Thyroid gland (tissue), 4 donors: Measurements from ENCODE around the gene NXF1. TPM values are rescaled to one million over a fixed set of nuclear protein-coding genes. Genes with fewer than 3 reads are reported as not detected.

Source experiments
- DNase-seq, 2 donors: peaks; one replicate each; pipeline ENCODE4 v3.0.0-alpha.2; 2019
- H3K27ac ChIP-seq, 3 donors: fragments of 200-600 bp; sonication (generic); 1 replicate in 2 of 3; 2 replicates in 1 of 3; pipeline ENCODE4 v1.5.1; 2016 to 2019; ENCODE audit warnings: mild to moderate bottlenecking in 1 of 3, moderate library complexity in 1 of 3
- H3K27me3 ChIP-seq: fragments of 200-600 bp; sonication (generic); one replicate; pipeline ENCODE4 v1.5.1; 2019
- H3K36me3 ChIP-seq, 2 donors: fragments of 200-600 bp; sonication (generic); one replicate each; pipeline ENCODE4 v1.5.1; 2016 to 2019
- H3K4me1 ChIP-seq, 2 donors: fragments of 200-600 bp; sonication (generic); one replicate each; pipeline ENCODE4 v1.5.1; 2017 to 2019
- H3K4me3 ChIP-seq, 3 donors: fragments of 200-600 bp; sonication (generic); replicated peaks in 1 of 3; 1 replicate in 2 of 3; 2 replicates in 1 of 3; pipeline ENCODE4 v1.5.1; 2016; ENCODE audit warnings: mild to moderate bottlenecking in 1 of 3
- H3K9me3 ChIP-seq: fragments of 200-600 bp; sonication (generic); one replicate; pipeline ENCODE4 v1.5.1; 2017
- POLR2A ChIP-seq, 2 donors: fragments of 450-650 bp; IDR thresholded peaks; one replicate each; pipeline ENCODE4 v1.6.1; 2017; ENCODE audit warnings: antibody characterized with exemption in 2 of 2, mild to moderate bottlenecking in 2 of 2, moderate library complexity in 1 of 2
- WGBS, 2 donors: methylation state at CpG; one replicate each; pipeline ENCODE4 v1.1.5; 2017; 5-methylcytosine and 5-hydroxymethylcytosine counted together
- intact Hi-C: fragments of 100-400 bp; cut with DNase I; formaldehyde crosslinking; loops from one replicate; pipeline ENCODE4 v1.15.1; 2023
- total RNA-seq, 4 donors: library from RNA; depleted of rRNA; stranded (reverse); fragments of >200 nt; gene quantifications; one replicate each; pipeline ENCODE4 v1.2.3, GENCODE V29; 2016
- TF ChIP-seq, protein P1 (sequence below), 6 experiments: fragments of 200-600 bp in 3 of 6; fragments of 450-650 bp in 3 of 6; sonication (generic) in 3 of 6; IDR thresholded peaks; one replicate each; pipeline ENCODE4 v1.5.1; 2016 to 2019; ENCODE audit warnings: antibody characterized with exemption in 6 of 6, mild to moderate bottlenecking in 2 of 6, inconsistent platforms in 1 of 6, moderate library complexity in 1 of 6

The NXF1 gene
- total RNA-seq, 4 donors from 2014 or later: 56.8 to 83.7 (median 80.9) TPM

DNA sequence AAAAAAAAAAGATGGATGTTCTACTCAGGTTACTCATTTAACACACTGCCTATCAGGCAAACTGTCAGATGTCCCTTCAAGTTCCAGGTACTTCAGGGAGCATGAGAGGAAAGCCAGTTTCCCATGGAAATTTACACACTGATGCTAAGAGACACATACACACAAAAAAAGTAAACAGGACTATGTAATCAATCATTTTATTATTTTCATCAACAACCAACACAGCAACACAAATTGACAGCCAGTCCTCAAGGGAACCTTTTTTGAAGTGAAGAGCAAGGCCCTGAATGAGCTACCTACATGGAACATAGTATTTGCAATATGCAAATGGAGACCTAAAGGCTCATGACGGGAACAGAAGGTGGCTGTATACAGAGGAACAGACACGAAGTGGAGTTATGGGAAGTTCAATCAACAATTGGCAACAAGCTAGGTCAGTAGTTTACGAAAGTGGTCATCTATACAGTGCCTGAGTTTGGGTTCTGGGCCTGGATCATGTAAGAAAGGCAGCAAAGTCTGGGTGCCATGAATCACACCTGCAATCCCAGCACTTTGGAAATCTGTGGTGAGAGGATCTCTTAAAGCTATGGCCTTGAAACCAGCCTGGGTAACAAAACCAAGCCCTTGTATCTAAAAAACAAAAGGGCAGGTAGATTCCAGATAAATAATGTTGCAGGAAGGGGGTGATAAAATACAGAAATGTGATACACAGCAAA lies 46.7 kb upstream of the NXF1 start:
- Histone ChIP-seq H3K9me3 (no peaks in the 10 kb centered on the region), H3K27ac (no peak overlapping the region)
- intact Hi-C loops: no loop called here

GRCh38 chr11:62850911-62851806 lies 45.9 kb upstream of the NXF1 start:
- H3K9me3 ChIP-seq: no peaks in the 10 kb centered on the region
- TF ChIP-seq, protein P1, sequence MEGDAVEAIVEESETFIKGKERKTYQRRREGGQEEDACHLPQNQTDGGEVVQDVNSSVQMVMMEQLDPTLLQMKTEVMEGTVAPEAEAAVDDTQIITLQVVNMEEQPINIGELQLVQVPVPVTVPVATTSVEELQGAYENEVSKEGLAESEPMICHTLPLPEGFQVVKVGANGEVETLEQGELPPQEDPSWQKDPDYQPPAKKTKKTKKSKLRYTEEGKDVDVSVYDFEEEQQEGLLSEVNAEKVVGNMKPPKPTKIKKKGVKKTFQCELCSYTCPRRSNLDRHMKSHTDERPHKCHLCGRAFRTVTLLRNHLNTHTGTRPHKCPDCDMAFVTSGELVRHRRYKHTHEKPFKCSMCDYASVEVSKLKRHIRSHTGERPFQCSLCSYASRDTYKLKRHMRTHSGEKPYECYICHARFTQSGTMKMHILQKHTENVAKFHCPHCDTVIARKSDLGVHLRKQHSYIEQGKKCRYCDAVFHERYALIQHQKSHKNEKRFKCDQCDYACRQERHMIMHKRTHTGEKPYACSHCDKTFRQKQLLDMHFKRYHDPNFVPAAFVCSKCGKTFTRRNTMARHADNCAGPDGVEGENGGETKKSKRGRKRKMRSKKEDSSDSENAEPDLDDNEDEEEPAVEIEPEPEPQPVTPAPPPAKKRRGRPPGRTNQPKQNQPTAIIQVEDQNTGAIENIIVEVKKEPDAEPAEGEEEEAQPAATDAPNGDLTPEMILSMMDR (IDR thresholded peaks at IDR 0.05): no peak
- no peak overlapping the region for H3K27ac ChIP-seq
- DNase-seq: no peak
- intact Hi-C loops: no loop called here
- no peaks in the 10 kb centered on the region for H3K27me3 ChIP-seq
- peaks cover 25 to 26% of the 10 kb centered on the region in 2 donors for H3K36me3 ChIP-seq
- H3K4me1 ChIP-seq: peaks cover 11 to 14% of the 10 kb centered on the region in 2 donors
- WGBS, 2 donors: 70 to 75% methylated on average over 14 of the region's 15 CpGs
- H3K4me3 ChIP-seq: no peak overlapping the region

More for the DNA sequence above, 46.7 kb upstream of the NXF1 start:
- Histone ChIP-seq H3K36me3 (peaks cover 25 to 26% of the 10 kb centered on the region in 2 donors), H3K27me3 (no peaks in the 10 kb centered on the region), H3K4me3 (no peak overlapping the region), H3K4me1 (peaks cover 11 to 20% of the 10 kb centered on the region in 2 donors)
- TF ChIP-seq, protein P1 (IDR thresholded peaks at IDR 0.05): no peak
- TF ChIP-seq POLR2A (IDR thresholded peaks at IDR 0.05): no peak
- DNase-seq: no peak
- 55 to 74% methylated on average over 3 of the region's 3 CpGs for WGBS, 2 donors

DNA sequence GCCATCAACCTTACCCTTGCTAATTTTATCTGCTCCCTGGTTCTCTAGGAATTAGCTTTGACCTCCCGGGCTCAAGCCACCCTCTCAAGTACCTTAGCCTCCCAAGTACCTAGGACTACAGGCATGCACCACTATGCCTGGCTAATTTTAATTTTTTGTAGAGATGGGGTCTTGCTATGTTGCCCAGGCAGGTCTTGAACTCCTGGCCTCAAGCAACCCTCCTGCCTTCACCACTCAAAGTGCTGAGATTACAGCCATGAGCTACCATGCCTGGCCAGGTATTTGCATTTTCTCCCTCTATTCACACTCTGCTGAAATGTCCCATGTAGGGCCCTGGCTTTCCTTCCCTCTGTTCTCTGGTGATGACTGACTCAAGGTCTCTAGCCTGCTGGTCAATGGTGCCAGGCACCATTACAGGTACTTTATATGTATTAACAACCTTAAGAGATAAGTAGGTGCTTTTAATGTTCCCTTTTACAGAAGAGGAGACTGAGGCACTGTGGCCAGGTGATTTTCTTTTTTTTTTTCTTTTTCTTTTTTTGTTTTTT lies 42.6 kb upstream of the NXF1 start:
- Histone ChIP-seq H3K4me1 (no peaks in the 10 kb centered on the region), H3K36me3 (peaks cover 12 to 15% of the 10 kb centered on the region in 2 donors), H3K27me3 (no peaks in the 10 kb centered on the region), H3K4me3 (no peak overlapping the region), H3K9me3 (no peaks in the 10 kb centered on the region), H3K27ac (no peak overlapping the region)
- no peak for DNase-seq
- TF ChIP-seq, protein P1 (IDR thresholded peaks at IDR 0.05): no peak
- no peak for TF ChIP-seq POLR2A (IDR thresholded peaks at IDR 0.05)
- intact Hi-C loops: no loop called here
- WGBS, 2 donors: 86 to 94% methylated on average over 1 of the region's 1 CpG

DNA sequence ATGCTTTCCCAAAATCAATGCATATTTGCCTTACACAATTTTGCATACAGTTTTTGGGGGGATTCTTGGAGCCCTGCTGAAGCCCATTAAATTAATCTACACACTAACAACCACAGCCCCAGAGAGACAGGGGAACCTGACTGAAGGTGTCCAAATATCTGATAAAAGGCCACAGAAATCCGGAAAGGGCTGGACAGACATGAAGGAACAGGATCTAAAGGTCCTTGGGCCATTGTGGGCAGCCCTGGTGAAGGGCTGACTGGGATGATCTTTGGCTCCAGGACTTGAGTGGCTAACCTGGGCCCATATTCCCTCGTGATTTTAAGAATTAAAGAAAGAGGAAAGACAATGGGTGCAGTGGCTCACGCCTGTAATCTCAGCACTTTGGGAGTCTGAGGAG lies 40.9 kb upstream of the NXF1 start:
- WGBS, 2 donors: 87 to 98% methylated on average over 3 of the region's 3 CpGs
- DNase-seq: no peak
- Histone ChIP-seq H3K4me1 (peaks cover 0 to 7% of the 10 kb centered on the region in 2 donors), H3K27ac (no peak overlapping the region), H3K36me3 (no peaks in the 10 kb centered on the region), H3K27me3 (no peaks in the 10 kb centered on the region), H3K4me3 (no peak overlapping the region), H3K9me3 (no peaks in the 10 kb centered on the region)
- intact Hi-C loops: no loop called here
- TF ChIP-seq, protein P1 (IDR thresholded peaks at IDR 0.05): no peak
- no peak for TF ChIP-seq POLR2A (IDR thresholded peaks at IDR 0.05)
